Measurements from ENCODE around the gene LCORL.

- TF ChIP-seq PHTF2 (CRISPR knock-in tag; IDR thresholded peaks at IDR 0.05) (no peak), ZSCAN29 (IDR thresholded peaks at IDR 0.05) (no peak), DIDO1 (tag; IDR thresholded peaks at IDR 0.05; ENCODE audit: low read depth) (no peak), PHB2 (IDR thresholded peaks at IDR 0.05; ENCODE audit: low read depth) (no peak), ESRRA (IDR thresholded peaks at IDR 0.05; ENCODE audit: borderline replicate concordance, low read depth) (no peak), ZNF263 (CRISPR knock-in tag; IDR thresholded peaks at IDR 0.05; ENCODE audit: borderline replicate concordance) (no peak), CCAR2 (IDR thresholded peaks at IDR 0.05; ENCODE audit: low read depth, low read length) (no peak), ATF2 (CRISPR knock-in tag; IDR thresholded peaks at IDR 0.05) (no peak), TEAD4 (IDR thresholded peaks at IDR 0.05; ENCODE audit: low read length) (no peak), TEAD4 (CRISPR knock-in tag; IDR thresholded peaks at IDR 0.05; ENCODE audit: borderline replicate concordance) (no peak), JUN (IDR thresholded peaks at IDR 0.05; ENCODE audit: borderline replicate concordance, low read depth, low read length) (no peak), JUN (CRISPR knock-in tag; IDR thresholded peaks at IDR 0.05; ENCODE audit: borderline replicate concordance) (no peak)
Observed at GRCh38 chr4:17876943-17877342, 144.6 kb downstream of the LCORL start.

All from K562 (cell line).